ENCODE data around the gene POGK. TPM values are rescaled to one million over a fixed set of nuclear protein-coding genes. Genes with fewer than 3 reads are reported as not detected.

Gene POGK
- total RNA-seq, 1 donor from 2014 or later: 44.2 TPM

GRCh38 chr1:166899769-166900168, 60.5 kb downstream of the POGK start:
- H3K36me3 ChIP-seq (ENCODE audit: insufficient read depth, low read length): no peaks in the 10 kb centered on the region
- no peak overlapping the region for H2AFZ ChIP-seq (ENCODE audit: low read depth, low read length)
- H3K27ac Mint-ChIP-seq (ENCODE audit: unreplicated experiment): no peak overlapping the region
- no peaks in the 10 kb centered on the region for H3K27me3 Mint-ChIP-seq (ENCODE audit: low read depth, unreplicated experiment)
- no peak overlapping the region for H3K4me3 Mint-ChIP-seq (ENCODE audit: unreplicated experiment)
- H3K4me1 ChIP-seq (ENCODE audit: insufficient read depth, low read length): peaks cover 4% of the 10 kb centered on the region
- TF ChIP-seq CTCF (IDR thresholded peaks at IDR 0.05; ENCODE audit: insufficient read depth, low read depth, low read length) (no peak), EZH2 (IDR thresholded peaks at IDR 0.05; ENCODE audit: insufficient read depth, low read length) (no peak)
- H3K36me3 Mint-ChIP-seq (ENCODE audit: low read depth, unreplicated experiment): peaks cover 2% of the 10 kb centered on the region
- H3K4me3 ChIP-seq (ENCODE audit: insufficient read depth, low read depth, low read length): no peak overlapping the region
- H3K79me2 ChIP-seq (ENCODE audit: insufficient read depth, low read length): no peaks in the 10 kb centered on the region
- FAIRE-seq: no peak
- no peak for DNase-seq (ENCODE audit: low read depth)
- no peaks in the 10 kb centered on the region for H4K20me1 ChIP-seq (ENCODE audit: insufficient read depth, low read length)
- no peak overlapping the region for H3K27ac ChIP-seq (ENCODE audit: low read depth, low read length)
- no peaks in the 10 kb centered on the region for H3K9me3 ChIP-seq (ENCODE audit: insufficient read depth, low read depth, low read length)
- no peak overlapping the region for H3K9ac ChIP-seq (ENCODE audit: low read length)
- H3K4me1 Mint-ChIP-seq (ENCODE audit: low read depth, unreplicated experiment): peaks cover 17% of the 10 kb centered on the region
- H3K9me3 Mint-ChIP-seq (ENCODE audit: unreplicated experiment): peaks cover 9% of the 10 kb centered on the region
- H3K27me3 ChIP-seq (ENCODE audit: insufficient read depth, low read length): peaks cover 33% of the 10 kb centered on the region
- H3K4me2 ChIP-seq (ENCODE audit: low read length): no peak overlapping the region

GRCh38 chr1:166900987-166901386, 61.7 kb downstream of the POGK start:
- Histone ChIP-seq H2AFZ (ENCODE audit: low read depth, low read length) (no peak overlapping the region), H3K4me2 (ENCODE audit: low read length) (peak overlapping the region; percentile 8), H3K4me3 (ENCODE audit: insufficient read depth, low read depth, low read length) (no peak overlapping the region), H3K9ac (ENCODE audit: low read length) (no peak overlapping the region), H3K9me3 (ENCODE audit: insufficient read depth, low read depth, low read length) (no peaks in the 10 kb centered on the region), H3K36me3 (ENCODE audit: insufficient read depth, low read length) (no peaks in the 10 kb centered on the region), H3K27ac (ENCODE audit: low read depth, low read length) (no peak overlapping the region), H3K4me1 (ENCODE audit: insufficient read depth, low read length) (peaks cover 13% of the 10 kb centered on the region), H3K27me3 (ENCODE audit: insufficient read depth, low read length) (peaks cover 28% of the 10 kb centered on the region), H4K20me1 (ENCODE audit: insufficient read depth, low read length) (no peaks in the 10 kb centered on the region), H3K79me2 (ENCODE audit: insufficient read depth, low read length) (no peaks in the 10 kb centered on the region)
- H3K9me3 Mint-ChIP-seq (ENCODE audit: unreplicated experiment): peaks cover 9% of the 10 kb centered on the region
- peaks cover 28% of the 10 kb centered on the region for H3K4me1 Mint-ChIP-seq (ENCODE audit: low read depth, unreplicated experiment)
- no peak overlapping the region for H3K4me3 Mint-ChIP-seq (ENCODE audit: unreplicated experiment)
- H3K27ac Mint-ChIP-seq (ENCODE audit: unreplicated experiment): no peak overlapping the region
- H3K36me3 Mint-ChIP-seq (ENCODE audit: low read depth, unreplicated experiment): peaks cover 2% of the 10 kb centered on the region
- peak; percentile 46 for DNase-seq (ENCODE audit: low read depth)
- H3K27me3 Mint-ChIP-seq (ENCODE audit: low read depth, unreplicated experiment): no peaks in the 10 kb centered on the region
- FAIRE-seq: no peak
- no peak for TF ChIP-seq EZH2 (IDR thresholded peaks at IDR 0.05; ENCODE audit: insufficient read depth, low read length)
- no peak for TF ChIP-seq CTCF (IDR thresholded peaks at IDR 0.05; ENCODE audit: insufficient read depth, low read depth, low read length)

GRCh38 chr1:166902279-166902678, 63.0 kb downstream of the POGK start:
- Mint-ChIP-seq H3K4me3 (ENCODE audit: unreplicated experiment) (no peak overlapping the region), H3K4me1 (ENCODE audit: low read depth, unreplicated experiment) (peaks cover 37% of the 10 kb centered on the region), H3K27ac (ENCODE audit: unreplicated experiment) (no peak overlapping the region), H3K36me3 (ENCODE audit: low read depth, unreplicated experiment) (peaks cover 2% of the 10 kb centered on the region), H3K9me3 (ENCODE audit: unreplicated experiment) (peaks cover 6% of the 10 kb centered on the region), H3K27me3 (ENCODE audit: low read depth, unreplicated experiment) (no peaks in the 10 kb centered on the region)
- H3K4me2 ChIP-seq (ENCODE audit: low read length): no peak overlapping the region
- no peaks in the 10 kb centered on the region for H3K9me3 ChIP-seq (ENCODE audit: insufficient read depth, low read depth, low read length)
- H2AFZ ChIP-seq (ENCODE audit: low read depth, low read length): no peak overlapping the region
- H3K27me3 ChIP-seq (ENCODE audit: insufficient read depth, low read length): peaks cover 23% of the 10 kb centered on the region
- peak; percentile 58 for DNase-seq (ENCODE audit: low read depth)
- no peak overlapping the region for H3K27ac ChIP-seq (ENCODE audit: low read depth, low read length)
- H3K36me3 ChIP-seq (ENCODE audit: insufficient read depth, low read length): no peaks in the 10 kb centered on the region
- H3K4me3 ChIP-seq (ENCODE audit: insufficient read depth, low read depth, low read length): no peak overlapping the region
- TF ChIP-seq CTCF (IDR thresholded peaks at IDR 0.05; ENCODE audit: insufficient read depth, low read depth, low read length): no peak
- TF ChIP-seq EZH2 (IDR thresholded peaks at IDR 0.05; ENCODE audit: insufficient read depth, low read length): no peak
- FAIRE-seq: no peak
- H3K79me2 ChIP-seq (ENCODE audit: insufficient read depth, low read length): no peaks in the 10 kb centered on the region
- no peak overlapping the region for H3K9ac ChIP-seq (ENCODE audit: low read length)
- H4K20me1 ChIP-seq (ENCODE audit: insufficient read depth, low read length): no peaks in the 10 kb centered on the region
- peaks cover 23% of the 10 kb centered on the region for H3K4me1 ChIP-seq (ENCODE audit: insufficient read depth, low read length)
